Fibroblast of peridontal ligament (primary cell): ENCODE measurements around the gene GPSM3.

Experiments
- DNase-seq: peaks from one replicate; pipeline ENCODE4 v3.0.0-alpha.2; 2010; ENCODE audit errors: extremely low read depth

Gene GPSM3

DNA sequence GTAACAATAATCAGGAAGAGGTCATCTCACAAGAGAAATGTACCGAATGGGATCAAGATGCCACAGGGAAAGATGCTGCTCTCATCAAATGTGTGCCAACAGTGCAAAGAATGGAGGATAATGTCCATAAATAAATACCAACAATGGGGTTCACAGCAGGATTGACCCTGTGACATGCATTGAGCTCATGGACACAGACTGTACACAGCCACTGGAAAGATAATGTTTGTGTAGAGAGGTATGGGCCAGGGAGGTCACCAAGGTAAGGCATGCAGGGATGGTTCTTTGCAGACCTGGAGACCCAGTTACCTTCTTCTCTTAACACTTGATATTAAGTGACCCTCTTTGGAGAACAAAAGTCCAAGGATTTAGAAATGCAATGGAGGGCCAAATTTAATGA, 18.0 kb downstream of the GPSM3 start:
- no peak for DNase-seq

DNA sequence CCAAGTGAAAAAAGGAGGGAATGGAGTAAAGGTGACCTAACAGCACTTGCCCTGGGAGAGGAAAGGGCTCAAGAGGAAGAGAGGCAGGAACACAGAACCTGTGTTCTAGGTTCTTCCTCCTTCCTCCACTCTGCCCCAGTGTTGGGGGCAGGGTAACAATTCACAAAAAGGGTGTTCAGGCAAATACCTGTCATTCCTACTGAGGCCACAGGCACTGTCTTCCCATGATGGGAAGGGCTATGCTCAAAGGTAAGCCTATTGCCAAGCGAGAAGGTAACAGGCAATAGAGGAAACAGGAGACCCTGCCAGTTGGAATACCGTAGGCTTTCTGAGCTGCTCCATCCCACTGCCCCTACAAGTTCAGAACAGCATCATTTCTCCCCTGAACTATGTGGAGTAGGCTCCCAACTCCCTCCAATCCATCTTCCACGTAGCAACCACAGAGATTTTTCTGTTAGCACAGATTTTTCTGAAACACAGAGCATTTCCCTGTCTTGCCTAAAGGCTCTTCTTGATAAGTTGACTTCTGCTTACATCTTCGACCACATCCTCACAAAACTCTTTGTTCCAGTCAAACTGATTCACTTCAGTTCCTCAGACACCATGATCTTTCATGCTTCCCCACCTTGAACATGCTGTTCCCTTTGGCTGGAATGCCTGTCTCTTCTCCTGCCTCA, 19.3 kb downstream of the GPSM3 start:
- no peak for DNase-seq

DNA sequence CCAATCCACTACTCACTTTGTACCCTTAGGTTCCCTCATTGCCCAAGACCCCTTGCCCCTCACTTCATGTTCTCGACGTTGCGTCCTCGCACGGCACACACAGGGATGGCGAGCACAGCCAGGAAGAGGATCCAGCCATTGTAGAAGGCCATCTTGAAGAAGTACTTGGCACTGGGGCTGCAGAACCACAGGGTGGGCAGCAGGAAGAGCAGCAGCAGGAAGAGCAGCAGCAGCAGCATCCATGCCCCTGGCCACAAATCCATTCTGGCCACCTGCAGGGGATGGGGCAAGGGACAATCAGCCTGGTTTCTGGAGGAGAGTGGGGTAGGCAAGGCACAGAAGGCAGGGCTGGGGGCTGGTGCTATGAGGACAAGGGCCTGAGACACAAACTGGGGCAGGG, 21.2 kb downstream of the GPSM3 start:
- DNase-seq, result no peak

DNA sequence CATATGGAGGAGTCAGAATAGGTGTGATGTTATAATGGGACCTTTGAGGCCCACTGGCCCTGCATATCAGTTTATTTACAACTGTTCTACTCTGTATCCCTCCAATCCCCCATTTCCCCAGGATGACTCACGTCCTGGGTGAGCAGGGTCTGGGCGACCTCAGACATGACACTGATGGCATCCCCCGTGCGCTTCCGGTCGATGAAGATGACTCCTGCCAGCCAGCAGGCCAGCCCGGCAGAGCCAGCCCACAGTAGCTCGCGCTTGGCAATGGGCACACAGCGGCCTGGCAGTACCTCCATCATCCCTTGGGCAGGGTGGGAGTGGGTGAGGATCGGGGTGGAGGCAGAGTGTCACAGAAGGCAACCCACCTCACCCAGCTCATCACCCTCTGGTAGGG, 22.1 kb downstream of the GPSM3 start:
- no peak for DNase-seq

DNA sequence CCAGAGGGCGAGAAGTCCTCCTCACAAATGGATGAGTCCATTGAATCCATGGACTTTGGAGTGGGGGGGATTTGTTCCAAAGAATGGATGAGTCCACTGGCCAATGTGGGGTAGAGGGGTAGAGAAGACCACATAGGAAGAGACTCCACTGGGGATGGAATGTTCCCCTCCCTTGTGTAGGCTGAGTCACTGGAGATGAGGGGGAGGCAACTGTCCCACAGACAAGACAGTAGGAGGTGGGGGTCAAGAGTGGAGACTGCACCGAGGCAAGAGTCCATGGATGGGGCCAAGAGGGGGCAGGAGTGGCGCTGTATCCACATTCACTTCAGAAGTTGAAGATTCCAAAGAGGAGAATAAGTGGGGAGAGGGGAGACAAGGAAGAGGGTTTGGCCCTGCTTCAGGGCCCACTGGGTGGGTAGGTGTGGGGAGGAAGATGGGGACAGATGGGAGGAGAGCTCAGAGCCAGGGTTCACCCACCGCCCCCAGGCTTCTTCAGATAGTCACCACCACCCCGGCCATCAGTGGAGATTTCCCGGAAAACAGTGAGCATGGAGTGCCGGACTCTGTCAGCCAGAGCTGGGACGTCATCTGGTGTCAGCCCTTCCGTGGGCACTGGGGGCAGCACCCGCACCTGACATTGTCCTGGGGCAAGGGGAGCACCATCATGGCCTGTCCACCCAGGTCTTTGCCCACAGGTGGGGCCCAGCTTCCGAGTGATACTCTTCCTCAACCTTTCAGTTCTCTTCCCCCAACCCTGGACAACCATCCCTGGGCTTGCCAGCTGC, 23.4 kb downstream of the GPSM3 start:
- no peak for DNase-seq

DNA sequence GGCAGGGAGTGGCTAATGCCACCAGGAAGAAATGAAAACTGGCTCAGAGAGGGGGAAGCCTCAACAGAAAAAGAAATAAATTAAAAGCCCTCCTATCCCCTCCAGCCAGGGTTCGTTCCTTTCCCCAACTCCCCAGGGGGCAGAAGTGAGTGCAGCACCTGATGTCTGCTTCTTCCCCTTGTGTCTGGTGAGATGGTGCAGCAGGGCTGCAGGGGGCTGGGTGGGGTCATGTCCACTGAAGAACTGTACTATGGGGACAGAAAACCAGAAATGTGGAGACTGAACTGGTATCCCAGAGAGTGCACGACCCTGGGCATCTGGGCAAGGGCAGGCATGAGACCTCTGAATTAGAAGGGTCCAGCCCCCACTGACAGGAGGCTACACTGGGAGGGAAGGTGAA, 24.1 kb downstream of the GPSM3 start:
- DNase-seq, result no peak

DNA sequence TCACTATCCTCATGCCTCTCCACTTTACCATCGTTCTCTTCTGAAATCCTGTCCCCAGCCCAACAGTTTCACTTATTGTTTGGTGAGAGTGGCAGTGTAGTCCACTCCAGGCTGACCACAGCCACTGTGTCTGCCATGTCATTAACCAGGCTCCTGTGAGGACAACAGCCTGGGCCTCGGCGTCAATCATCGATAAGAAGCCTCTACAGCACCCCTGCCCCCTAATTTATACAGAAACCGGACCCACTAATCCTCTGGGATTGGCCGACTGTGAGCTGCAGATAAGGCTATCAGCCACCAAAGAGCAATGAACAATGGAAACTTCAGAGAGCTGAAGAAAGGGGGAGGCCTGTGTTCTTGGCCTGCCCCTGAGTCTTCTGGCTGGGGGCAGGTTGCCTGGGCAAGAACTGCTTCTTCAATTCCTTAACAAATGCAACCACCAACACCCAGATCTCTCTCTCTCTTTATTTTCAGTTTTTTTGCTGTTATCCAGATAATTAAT, 24.6 kb downstream of the GPSM3 start:
- no peak for DNase-seq

DNA sequence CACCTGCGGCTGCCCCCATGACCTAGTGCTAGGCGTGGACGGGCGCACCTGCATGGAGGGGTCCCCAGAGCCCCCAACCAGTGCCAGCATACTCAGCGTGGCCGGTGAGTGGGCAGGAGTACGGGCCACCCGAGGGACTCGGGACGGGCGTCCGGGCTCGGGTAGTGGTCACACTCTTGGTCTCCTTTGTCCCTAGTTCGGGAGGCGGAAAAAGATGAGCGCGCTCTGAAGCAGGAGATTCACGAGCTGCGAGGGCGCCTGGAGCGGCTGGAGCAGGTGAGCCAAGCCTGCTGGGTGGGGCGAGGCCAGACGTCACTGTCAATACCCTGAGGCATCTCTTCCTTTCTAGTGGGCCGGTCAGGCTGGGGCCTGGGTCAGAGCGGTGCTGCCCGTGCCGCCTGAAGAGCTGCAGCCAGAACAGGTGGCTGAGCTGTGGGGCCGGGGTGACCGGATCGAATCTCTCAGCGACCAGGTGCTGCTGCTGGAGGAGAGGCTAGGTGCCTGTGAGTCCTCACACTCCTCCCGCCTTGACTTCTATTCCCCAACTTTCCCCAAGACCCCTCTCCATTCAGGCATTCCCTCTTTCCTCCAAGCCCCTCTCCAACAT, 25.2 kb downstream of the GPSM3 start:
- DNase-seq, result no peak

DNA sequence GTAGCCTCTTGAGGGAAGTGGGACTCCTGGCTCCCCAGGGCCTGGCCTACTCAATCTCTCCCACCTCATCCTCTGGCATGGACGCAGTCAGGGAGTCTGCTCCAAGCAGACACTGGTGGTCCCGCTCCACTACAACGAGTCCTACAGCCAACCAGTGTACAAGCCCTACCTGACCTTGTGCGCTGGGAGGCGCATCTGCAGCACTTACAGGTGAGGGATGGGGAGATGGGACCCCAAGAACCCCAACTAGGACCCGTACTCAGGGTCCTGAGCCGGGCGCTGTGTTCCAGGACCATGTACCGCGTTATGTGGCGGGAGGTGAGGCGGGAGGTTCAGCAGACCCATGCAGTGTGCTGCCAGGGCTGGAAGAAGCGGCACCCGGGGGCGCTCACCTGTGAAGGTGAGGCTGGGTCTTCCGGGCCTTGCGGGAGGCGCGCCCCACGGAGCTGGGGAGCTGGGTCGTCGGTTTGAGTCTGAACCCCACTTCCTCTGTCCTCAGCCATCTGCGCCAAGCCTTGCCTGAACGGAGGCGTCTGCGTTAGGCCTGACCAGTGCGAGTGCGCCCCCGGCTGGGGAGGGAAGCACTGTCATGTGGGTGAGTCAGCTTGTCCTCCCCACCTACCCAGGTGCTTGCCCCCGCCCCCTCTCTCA, 25.9 kb downstream of the GPSM3 start:
- DNase-seq, result no peak

DNA sequence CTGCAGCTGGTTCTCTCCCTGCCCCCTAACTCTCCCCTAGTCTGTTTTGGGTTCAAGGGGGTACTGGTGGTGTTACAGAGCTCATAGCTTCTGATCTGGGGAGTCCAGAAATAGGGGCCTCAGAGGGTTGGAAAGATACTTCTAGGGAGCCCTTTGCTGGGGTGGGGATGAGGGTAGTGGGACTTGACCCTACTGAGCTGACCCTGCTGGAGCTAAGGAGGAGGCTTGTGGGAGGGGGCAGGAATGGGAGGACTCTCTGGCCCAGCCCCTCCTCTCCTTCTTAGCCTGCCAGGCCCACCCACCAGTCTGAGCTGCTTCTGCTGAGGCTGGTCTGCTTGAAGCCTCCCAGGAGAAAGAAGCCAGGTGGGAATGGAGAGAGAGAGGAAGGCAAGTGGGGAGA, 28.1 kb downstream of the GPSM3 start, which contains the start of gene EGFL8:
Gene EGFL8, plus strand, starts transcription at position 301 of the 400 bp plus-strand sequence. CDS start 1,571 bp downstream, outside the sequence.
- DNase-seq, result no peak

DNA sequence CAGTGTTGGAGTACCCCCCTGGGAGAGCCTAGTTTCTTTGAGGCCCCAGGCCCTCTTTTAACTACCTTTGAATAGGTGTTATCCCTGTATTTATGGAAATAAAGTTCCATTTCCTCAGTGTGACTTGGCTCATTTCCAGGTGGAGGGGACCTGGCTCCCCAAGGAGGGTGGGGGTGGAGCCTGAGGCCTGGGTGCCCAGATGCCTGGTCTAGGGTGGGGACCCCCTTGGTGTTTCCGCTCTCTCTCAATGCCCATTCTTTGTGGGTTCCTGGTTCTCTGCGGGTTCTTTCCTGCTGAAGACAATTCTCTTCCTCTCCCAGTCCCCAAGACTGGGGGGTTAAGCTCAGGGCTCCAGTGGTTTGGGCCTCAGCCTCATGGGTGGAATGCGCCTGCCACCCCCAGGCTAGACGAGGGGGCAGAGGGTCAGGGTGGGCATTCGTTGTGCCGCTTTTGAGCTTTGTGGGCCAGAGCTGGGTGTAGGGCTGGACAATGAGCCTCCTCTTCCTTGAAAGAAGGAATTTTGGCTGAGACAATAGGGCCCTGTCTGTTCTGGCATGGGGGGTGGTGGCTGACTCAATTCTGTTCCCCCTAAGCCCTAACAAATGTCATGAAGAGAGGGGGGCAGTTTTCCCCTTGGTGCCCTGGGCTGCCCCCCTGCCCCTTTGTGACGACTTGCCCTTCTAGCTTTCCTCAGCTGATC, 28.7 kb downstream of the GPSM3 start:
- no peak for DNase-seq

DNA sequence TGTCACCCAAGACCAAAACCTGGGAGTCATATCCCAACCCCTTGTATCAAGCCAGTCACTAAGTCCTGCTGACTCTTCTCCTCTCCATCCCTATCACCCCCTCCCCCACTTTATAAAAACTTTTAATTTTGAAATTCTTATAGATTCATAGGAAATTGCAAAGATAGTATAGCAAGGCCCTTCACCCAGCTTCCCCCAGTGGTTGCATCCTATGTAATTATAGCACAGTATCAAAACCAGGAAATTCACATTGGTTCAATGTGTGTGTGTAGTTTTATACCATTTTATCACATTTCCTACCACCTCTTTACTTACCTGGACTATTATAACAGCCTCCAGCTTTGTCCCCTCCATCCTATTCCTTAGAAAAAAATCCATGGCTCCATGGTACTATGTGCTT, 34.4 kb downstream of the GPSM3 start:
- DNase-seq, result no peak

DNA sequence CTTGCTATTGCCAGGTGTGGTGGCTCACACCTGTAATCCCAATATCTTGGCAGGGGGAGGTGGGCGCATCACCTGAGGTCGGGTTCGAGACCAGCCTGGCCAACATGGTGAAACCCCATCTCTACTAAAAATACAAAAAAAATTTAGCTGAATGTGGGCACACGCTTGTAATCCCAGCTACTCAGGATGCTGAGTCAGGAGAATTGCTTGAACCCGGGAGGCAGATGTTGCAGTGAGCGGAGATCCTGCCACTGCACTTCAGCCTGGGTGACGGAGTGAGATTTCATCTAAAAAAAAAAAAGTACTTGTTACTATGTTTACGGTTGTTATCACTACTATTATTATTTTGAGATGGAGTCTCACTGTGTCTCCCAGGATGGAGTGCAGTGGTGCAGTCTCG, 35.6 kb downstream of the GPSM3 start:
- no peak for DNase-seq

DNA sequence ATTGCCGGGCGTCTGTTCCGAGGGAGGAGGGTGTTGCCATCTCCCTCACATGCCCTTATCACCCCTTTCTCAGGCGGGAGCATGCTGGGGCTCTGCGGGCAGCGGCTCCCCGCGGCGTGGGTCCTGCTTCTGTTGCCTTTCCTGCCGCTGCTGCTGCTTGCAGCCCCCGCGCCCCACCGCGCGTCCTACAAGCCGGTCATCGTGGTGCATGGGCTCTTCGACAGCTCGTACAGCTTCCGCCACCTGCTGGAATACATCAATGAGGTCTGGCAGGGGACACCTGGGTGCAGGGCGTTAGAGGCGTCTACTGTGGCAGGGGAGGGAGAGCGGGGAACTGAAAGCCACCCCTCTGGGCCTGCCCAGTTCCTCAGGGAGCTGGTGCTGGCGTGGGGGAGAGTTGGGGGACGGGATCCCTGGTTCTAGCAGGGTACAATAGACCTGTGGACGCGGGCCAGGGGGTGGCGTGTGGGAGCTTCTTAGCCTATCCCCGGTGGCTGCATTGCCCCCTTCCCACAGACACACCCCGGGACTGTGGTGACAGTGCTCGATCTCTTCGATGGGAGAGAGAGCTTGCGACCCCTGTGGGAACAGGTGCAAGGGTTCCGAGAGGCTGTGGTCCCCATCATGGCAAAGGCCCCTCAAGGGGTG, 37.8 kb downstream of the GPSM3 start:
- peak; percentile 64 for DNase-seq

DNA sequence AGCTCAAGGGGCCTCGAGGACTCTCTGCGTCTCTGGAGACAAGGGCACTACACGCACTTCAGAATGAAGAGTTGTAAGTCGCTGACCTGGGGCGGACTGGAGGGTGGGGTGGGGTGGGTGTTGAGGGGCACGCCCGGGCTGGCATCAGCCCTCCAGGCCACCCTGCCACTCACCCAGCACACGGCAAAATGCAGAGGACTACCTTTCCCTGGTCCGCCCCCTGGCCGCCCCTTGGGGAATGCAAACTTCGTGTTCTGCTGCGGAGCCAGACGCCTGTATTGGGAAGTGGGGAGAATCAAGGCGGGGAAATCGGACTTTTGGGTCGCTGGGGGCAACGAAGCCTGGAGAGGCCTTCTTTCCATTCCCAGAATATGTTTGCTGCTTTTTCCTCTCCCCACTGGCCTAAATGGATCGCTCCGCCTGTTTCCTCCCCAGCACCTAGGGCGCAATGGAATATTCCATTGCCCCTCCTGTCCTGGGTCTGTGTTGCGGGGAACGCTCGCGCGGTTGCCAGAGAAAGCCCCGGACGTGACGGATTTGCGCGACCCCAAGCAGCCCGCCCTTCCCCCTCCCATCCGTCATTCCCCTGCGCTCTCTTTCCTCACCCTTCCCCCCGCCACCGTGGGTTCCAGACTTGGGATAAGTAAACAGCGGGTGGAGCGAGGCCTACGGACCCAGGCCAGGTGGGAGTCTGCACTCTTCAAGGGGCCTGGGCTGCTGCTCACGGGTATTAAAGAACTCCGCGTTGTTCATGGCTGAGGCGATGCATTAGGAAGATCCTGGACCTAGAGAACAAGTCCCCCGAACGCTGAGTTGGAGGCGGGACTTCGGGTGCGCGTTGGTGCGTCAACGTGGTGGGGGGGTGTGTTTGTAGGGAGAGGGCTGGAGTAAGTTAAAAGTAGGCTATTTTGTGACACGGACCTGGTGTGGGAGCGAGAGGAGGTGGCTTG, 38.6 kb downstream of the GPSM3 start, which contains the start of gene PPT2:
Gene PPT2, plus strand, starts transcription at position 578 of the 950 bp plus-strand sequence. CDS start 454 bp downstream, outside the sequence.
- peak; percentile 89 for DNase-seq

DNA sequence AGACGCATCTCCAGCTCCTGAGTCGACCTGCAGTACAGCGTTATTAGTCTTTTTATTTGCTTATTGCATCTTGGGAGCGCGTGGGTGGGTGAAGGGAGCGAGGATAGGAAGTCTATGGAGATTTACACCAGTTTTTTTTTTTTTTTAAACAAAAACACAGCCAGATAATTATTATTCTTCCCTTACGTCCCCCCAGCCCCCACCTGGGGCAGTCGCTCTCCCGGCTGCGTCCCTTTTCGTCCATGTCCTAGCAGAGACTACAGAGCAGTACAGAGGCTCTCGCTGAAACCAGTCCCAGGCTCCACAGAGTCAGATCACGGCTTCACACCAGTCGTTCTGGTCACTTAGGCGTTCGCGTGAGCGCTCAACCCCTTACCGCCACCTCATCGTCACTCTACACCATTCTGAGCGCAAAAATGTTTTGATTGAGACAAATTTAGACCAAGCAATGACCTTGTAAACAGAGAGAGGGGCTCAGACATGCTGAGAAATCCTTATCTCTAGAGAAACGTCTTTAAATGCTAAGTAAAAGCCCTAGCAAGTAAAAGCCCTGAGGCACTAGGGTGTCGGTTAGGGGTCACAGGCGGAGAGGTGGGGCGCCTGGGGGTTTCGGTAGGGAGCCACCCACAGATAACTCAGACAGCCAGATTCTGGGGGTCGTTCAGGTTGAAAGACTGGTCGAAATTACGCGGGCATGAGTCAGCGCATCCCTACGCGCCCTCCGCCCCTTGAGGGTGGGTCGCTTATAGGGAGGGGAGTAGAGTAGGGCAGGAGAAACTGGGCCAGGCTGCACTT, 39.5 kb downstream of the GPSM3 start:
- DNase-seq, result peak; percentile 40

DNA sequence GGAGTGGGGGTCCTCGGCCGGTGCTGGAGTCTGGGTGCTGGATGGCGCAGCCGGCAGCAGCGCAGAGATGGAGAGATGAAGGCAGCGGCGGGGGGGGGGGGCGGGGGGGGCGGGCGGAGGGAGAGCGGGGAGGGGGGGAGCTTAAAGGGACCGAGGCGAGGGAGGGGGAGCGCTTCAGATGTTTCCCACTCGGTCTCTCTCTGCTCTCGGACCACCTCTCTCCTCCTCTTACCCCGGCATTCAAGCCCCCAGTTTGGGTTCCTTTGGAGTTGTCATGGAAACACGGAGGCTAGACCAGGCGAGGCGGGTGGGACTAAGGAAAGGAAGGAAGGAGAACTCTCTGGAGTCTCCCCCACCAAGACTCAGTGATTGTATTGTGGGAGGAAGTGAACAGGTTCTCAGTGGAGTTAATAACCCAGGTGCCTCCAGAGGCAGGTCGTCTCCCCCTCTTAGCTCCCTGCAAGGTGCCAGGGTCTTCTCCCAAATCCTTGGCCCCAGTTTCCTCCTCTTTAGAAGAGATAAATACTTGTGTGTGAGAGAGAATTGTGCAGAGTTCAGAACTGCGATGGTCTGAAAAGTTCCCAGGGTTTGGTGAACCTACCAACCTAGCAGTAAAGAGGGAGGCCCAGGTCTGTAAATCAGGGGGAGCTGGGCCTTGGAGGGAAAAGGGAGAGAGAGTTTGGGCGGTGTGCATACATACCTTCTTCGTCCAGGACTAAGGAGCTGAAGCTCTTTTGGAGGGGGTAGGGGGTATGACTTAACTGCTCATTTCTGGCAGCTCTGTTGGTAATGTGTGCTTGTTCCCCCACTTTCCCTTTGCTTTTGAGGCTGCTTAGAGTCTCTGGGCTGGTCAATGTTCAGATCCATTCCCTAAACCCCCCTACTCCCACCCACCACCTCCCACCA, 40.3 kb downstream of the GPSM3 start, which contains the start of gene PRRT1:
Gene PRRT1, minus strand, starts transcription at position 77 of the 906 bp plus-strand sequence. CDS start 112 bp downstream, outside the sequence.
- DNase-seq, result peak; percentile 5
